Neural progenitor cell (in vitro differentiated cells): ENCODE measurements around the gene ALKBH4. TPM values are rescaled to one million over a fixed set of nuclear protein-coding genes. Genes with fewer than 3 reads are reported as not detected.

Experiments used
- DNase-seq: peaks from one replicate; pipeline ENCODE4 v3.0.0-alpha.2; 2016; ENCODE audit warnings: low spot score
- H2AFZ ChIP-seq: fragments of 200-600 bp; sonication (generic); replicated peaks from 2 replicates; pipeline ENCODE4 v1.6.1; 2016; ENCODE audit warnings: antibody characterized with exemption
- H3F3A ChIP-seq: fragments of 200-600 bp; sonication (generic); 2 replicates; pipeline ENCODE4 v1.6.1; 2016; ENCODE audit warnings: antibody characterized with exemption, low read depth
- H3K27ac ChIP-seq: fragments of 200-600 bp; sonication (generic); 2 replicates; pipeline ENCODE4 v1.5.1; 2016; ENCODE audit warnings: mild to moderate bottlenecking
- H3K27me3 ChIP-seq: fragments of 200-600 bp; sonication (generic); 2 replicates; pipeline ENCODE4 v1.6.1; 2016; ENCODE audit warnings: mild to moderate bottlenecking, moderate library complexity
- H3K36me3 ChIP-seq: fragments of 200-600 bp; sonication (generic); 2 replicates; pipeline ENCODE4 v1.5.1; 2016
- H3K4me1 ChIP-seq: fragments of 200-600 bp; sonication (generic); 2 replicates; pipeline ENCODE4 v1.6.1; 2016; ENCODE audit warnings: mixed run types
- H3K4me2 ChIP-seq: fragments of 200-600 bp; sonication (generic); 2 replicates; pipeline ENCODE4 v1.6.1; 2016
- H3K4me3 ChIP-seq: fragments of 200-600 bp; sonication (generic); 2 replicates; pipeline ENCODE4 v1.5.1; 2016
- H3K79me2 ChIP-seq: fragments of 200-600 bp; sonication (generic); 2 replicates; pipeline ENCODE4 v1.6.1; 2016; ENCODE audit warnings: low read depth
- H3K9ac ChIP-seq: fragments of 200-600 bp; sonication (generic); 2 replicates; pipeline ENCODE4 v1.6.1; 2016
- H3K9me3 ChIP-seq: fragments of 200-600 bp; sonication (generic); 2 replicates; pipeline ENCODE4 v1.5.1; 2016; ENCODE audit warnings: low read depth
- H4K20me1 ChIP-seq: fragments of 200-600 bp; sonication (generic); 2 replicates; pipeline ENCODE4 v1.6.1; 2016; ENCODE audit warnings: low read depth
- H3K27ac Mint-ChIP-seq: 3 replicates; pipeline ENCODE4 v1.8.0; 2021; ENCODE audit warnings: mixed read lengths
- H3K27me3 Mint-ChIP-seq: 2 replicates; pipeline ENCODE4 v1.8.0; 2022; ENCODE audit warnings: low read depth, mild to moderate bottlenecking, inconsistent platforms, moderate library complexity, mixed read lengths; ENCODE audit not compliant: insufficient read depth
- H3K36me3 Mint-ChIP-seq: 3 replicates; pipeline ENCODE4 v1.8.0; 2021; ENCODE audit warnings: mixed read lengths
- H3K4me1 Mint-ChIP-seq: 3 replicates; pipeline ENCODE4 v1.8.0; 2021; ENCODE audit warnings: mixed read lengths
- H3K4me3 Mint-ChIP-seq: 3 replicates; pipeline ENCODE4 v1.8.0; 2021; ENCODE audit warnings: mild to moderate bottlenecking, moderate library complexity, mixed read lengths
- H3K9me3 Mint-ChIP-seq: 3 replicates; pipeline ENCODE4 v1.8.0; 2020; ENCODE audit warnings: mixed read lengths
- EZH2 ChIP-seq: fragments of 200-600 bp; sonication (generic); IDR thresholded peaks from 2 replicates; pipeline ENCODE4 v1.6.1; 2017; ENCODE audit warnings: antibody characterized with exemption, mild to moderate bottlenecking, moderate library complexity
- EZH2phosphoT487 ChIP-seq: fragments of 200-600 bp; sonication (generic); IDR thresholded peaks from 2 replicates; pipeline ENCODE4 v1.6.1; 2017; ENCODE audit warnings: antibody characterized with exemption
- total RNA-seq: library from RNA; depleted of rRNA; stranded (reverse); fragments of >200 nt; gene quantifications from 2 replicates; pipeline ENCODE4 v1.2.3, GENCODE V29; 2015; ENCODE audit warnings: low replicate concordance
- TF ChIP-seq, protein P1 (sequence below): fragments of 200-600 bp; sonication (generic); IDR thresholded peaks from 2 replicates; pipeline ENCODE4 v1.5.1; 2017; ENCODE audit warnings: antibody characterized with exemption, mild to moderate bottlenecking

ALKBH4 gene
- total RNA-seq, 1 donor from 2014 or later: 6.5 TPM

DNA sequence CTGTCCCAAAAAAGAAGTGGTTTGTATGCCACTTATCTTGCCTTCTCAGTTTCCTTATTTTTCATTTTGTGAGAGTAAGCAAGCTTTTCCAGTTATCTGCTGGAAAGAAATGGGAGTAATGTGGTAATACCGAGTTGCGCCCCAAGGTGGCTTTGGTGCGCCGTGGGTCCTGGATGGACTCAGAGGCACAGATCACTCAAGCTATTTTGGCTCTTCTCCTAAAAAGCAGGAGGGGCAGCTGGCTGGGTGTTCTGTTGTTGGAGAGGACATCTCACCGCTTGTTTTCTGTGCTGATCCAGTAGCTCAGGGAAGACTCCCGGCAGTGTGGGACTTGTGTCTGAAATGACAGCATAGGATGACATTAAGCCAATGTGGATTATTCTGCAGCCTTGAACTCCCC, 52.1 kb downstream of the ALKBH4 start:
- H3K36me3 Mint-ChIP-seq: peaks cover 55% of the 10 kb centered on the region
- H3K9ac ChIP-seq: no peak overlapping the region

DNA sequence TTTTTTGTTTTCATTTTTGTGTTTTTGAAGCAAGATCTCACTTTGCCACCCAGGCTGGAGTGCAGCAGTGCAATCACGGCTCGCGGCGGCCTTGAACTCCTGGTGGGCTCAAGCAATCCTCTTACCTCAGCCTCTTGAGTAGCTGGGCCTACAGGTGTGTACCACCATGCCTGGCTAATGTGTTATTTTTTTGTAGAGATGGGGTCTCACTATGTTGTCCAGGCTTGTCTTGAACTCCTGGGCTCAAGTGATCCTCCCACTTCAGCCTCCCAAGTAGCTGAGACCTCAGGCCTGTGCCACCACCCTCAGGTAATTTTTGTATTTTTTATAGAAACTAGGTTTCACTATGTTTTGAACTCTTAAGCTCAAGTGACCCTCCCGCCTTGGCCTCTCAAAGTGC, 53.7 kb downstream of the ALKBH4 start:
- TF ChIP-seq EZH2phosphoT487 (no peak), EZH2 (no peak)
- TF ChIP-seq, protein P1, sequence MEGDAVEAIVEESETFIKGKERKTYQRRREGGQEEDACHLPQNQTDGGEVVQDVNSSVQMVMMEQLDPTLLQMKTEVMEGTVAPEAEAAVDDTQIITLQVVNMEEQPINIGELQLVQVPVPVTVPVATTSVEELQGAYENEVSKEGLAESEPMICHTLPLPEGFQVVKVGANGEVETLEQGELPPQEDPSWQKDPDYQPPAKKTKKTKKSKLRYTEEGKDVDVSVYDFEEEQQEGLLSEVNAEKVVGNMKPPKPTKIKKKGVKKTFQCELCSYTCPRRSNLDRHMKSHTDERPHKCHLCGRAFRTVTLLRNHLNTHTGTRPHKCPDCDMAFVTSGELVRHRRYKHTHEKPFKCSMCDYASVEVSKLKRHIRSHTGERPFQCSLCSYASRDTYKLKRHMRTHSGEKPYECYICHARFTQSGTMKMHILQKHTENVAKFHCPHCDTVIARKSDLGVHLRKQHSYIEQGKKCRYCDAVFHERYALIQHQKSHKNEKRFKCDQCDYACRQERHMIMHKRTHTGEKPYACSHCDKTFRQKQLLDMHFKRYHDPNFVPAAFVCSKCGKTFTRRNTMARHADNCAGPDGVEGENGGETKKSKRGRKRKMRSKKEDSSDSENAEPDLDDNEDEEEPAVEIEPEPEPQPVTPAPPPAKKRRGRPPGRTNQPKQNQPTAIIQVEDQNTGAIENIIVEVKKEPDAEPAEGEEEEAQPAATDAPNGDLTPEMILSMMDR: no peak
- H3K27me3 ChIP-seq: no peaks in the 10 kb centered on the region
- no peaks in the 10 kb centered on the region for H3K4me1 ChIP-seq
- no peak overlapping the region for H3K9ac ChIP-seq
- no peak overlapping the region for H3K4me3 Mint-ChIP-seq
- no peak overlapping the region for H3K27ac Mint-ChIP-seq
- H3K36me3 Mint-ChIP-seq: peaks cover 56% of the 10 kb centered on the region
- no peaks in the 10 kb centered on the region for H3F3A ChIP-seq
- no peaks in the 10 kb centered on the region for H3K4me1 Mint-ChIP-seq
- no peak overlapping the region for H3K4me3 ChIP-seq
- H2AFZ ChIP-seq: no peak overlapping the region
- peaks cover 14% of the 10 kb centered on the region for H3K9me3 Mint-ChIP-seq
- H3K36me3 ChIP-seq: peaks cover 12% of the 10 kb centered on the region
- peaks cover 13% of the 10 kb centered on the region for H3K27me3 Mint-ChIP-seq
- DNase-seq: no peak
- no peaks in the 10 kb centered on the region for H3K9me3 ChIP-seq
- H3K79me2 ChIP-seq: peaks cover 5% of the 10 kb centered on the region
- H4K20me1 ChIP-seq: peaks cover 11% of the 10 kb centered on the region
- no peak overlapping the region for H3K4me2 ChIP-seq
- H3K27ac ChIP-seq: no peak overlapping the region

More for the DNA sequence above, 52.1 kb downstream of the ALKBH4 start:
- Histone ChIP-seq H3K27ac (no peak overlapping the region), H3K79me2 (peaks cover 5% of the 10 kb centered on the region), H3K4me3 (no peak overlapping the region), H3K27me3 (no peaks in the 10 kb centered on the region), H3K4me1 (no peaks in the 10 kb centered on the region), H3F3A (no peaks in the 10 kb centered on the region), H4K20me1 (peaks cover 17% of the 10 kb centered on the region), H3K4me2 (no peak overlapping the region), H3K36me3 (peaks cover 12% of the 10 kb centered on the region), H2AFZ (no peak overlapping the region), H3K9me3 (no peaks in the 10 kb centered on the region)
- no peak for TF ChIP-seq EZH2phosphoT487
- TF ChIP-seq, protein P1: peak; percentile 47
- no peak for TF ChIP-seq EZH2
- DNase-seq: peak; percentile 38
- Mint-ChIP-seq H3K27ac (no peak overlapping the region), H3K27me3 (peaks cover 10% of the 10 kb centered on the region), H3K9me3 (peaks cover 14% of the 10 kb centered on the region), H3K4me1 (no peaks in the 10 kb centered on the region), H3K4me3 (no peak overlapping the region)

DNA sequence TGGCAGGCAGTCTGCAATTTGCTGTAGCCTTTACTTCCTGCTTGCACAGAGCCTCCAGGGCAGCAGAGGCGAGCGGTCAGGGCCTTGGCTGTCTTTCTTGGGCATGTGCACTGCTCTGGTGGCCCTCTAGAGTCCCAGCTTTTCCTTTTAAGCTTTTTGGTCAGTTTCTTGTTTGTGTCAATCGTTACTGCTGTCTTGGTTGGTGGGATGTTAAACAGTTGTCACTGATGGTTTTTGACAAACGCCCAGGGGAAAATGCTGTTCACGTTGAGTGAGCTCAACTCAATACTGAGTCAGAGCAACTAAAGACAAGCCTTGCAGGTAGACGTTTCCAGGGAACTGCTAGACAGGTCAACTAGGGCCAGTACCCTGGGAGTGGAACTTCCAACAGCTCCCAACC, 54.5 kb downstream of the ALKBH4 start:
- Mint-ChIP-seq H3K9me3 (peaks cover 14% of the 10 kb centered on the region), H3K27me3 (peaks cover 13% of the 10 kb centered on the region), H3K4me3 (no peak overlapping the region), H3K27ac (no peak overlapping the region), H3K36me3 (peaks cover 55% of the 10 kb centered on the region), H3K4me1 (no peaks in the 10 kb centered on the region)
- no peaks in the 10 kb centered on the region for H3K27me3 ChIP-seq
- H2AFZ ChIP-seq: no peak overlapping the region
- no peak overlapping the region for H3K9ac ChIP-seq
- H4K20me1 ChIP-seq: peaks cover 10% of the 10 kb centered on the region
- H3K27ac ChIP-seq: no peak overlapping the region
- DNase-seq: no peak
- no peak for TF ChIP-seq EZH2
- TF ChIP-seq EZH2phosphoT487: no peak
- TF ChIP-seq, protein P1: no peak
- no peaks in the 10 kb centered on the region for H3K4me1 ChIP-seq
- peaks cover 5% of the 10 kb centered on the region for H3K79me2 ChIP-seq
- H3K4me2 ChIP-seq: no peak overlapping the region
- H3K4me3 ChIP-seq: no peak overlapping the region
- H3K9me3 ChIP-seq: no peaks in the 10 kb centered on the region
- peaks cover 12% of the 10 kb centered on the region for H3K36me3 ChIP-seq
- H3F3A ChIP-seq: no peaks in the 10 kb centered on the region
